DMS 273 treated with DMSO at 0.1 percent for 48 hours (cell line): ENCODE results near the gene LEMD1.
A peak's percentile ranks its signal among the peaks of the same experiment; 100 is the strongest.

Experiments
- DNase-seq: peaks from one replicate; lab custom pipeline; 2025; lab: John Stamatoyannopoulos, UW

Gene LEMD1

DNA sequence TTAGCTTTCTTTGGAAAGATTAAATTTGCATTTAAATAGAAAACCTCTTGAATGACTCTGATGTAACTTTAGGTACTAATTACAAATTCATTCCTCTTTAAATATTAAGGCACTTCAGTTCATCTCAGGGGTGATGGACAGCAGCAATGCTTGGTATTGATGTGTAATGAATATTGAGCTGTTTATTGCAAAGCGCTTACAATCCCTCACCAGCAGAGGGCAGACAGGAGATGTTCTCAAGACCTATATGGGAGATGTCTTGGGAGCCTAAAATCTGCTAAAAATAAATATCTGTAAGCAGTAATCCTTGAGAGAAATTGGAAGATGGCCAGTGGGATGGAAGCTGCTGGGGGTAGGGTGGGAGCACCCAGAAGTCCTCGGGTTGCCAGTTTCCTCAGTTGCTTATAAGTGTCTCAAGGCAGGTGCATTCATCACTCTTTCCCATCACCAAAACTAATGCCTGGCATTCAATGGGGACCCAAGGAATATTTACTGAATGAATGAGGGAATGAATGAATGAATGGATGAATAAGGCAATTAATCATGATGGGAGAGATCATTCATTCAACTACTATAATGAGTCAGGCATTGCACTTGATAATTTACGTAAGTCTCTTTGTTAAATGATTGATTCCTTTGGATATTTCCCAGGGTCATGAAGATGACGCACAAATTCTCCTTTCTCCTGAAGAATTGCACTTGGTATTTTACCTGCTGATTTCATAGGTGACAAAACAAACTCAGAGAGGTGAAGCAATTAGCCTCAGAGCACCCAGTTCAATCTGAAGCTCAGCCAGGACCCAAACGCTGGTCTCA is 67.4 kb downstream of the LEMD1 start:
- no peak for DNase-seq

DNA sequence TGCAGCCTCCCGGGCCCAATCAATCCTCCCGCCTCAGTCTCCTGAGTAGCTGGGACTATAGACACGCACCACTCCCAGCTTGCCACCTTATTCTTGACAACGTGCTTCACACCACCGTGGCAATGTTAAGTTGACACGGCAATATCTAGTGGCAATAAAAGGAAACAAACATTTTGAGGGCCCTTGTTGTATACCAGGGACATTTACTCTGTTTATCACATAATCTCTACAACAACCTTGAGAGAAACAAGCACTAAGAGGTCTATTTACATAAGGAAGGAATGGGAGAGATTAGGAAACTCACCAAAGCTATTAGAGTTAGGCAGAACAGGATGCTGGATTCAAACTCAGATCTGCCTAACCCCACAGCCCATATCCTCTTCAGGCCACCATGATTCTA is 68.2 kb downstream of the LEMD1 start:
- DNase-seq = no peak

DNA sequence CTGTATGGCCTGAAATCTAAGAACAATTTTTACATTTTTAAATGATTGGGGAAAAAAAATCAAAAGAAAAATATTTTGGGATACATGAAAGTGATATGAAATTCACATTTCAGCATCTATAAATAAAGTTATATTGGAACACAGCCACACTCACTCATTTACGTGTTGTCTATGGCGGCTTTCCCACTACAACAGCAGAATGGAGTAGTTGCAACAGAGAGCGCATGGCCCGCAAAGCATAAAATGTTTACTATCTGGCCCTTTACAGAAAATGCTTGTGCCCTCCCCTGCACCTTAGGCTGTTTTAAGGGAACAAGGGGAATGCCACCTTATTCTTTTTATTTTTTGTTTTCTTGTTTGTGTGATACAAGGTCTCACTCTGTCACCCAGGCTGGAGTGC is 68.7 kb downstream of the LEMD1 start:
- DNase-seq = no peak

DNA sequence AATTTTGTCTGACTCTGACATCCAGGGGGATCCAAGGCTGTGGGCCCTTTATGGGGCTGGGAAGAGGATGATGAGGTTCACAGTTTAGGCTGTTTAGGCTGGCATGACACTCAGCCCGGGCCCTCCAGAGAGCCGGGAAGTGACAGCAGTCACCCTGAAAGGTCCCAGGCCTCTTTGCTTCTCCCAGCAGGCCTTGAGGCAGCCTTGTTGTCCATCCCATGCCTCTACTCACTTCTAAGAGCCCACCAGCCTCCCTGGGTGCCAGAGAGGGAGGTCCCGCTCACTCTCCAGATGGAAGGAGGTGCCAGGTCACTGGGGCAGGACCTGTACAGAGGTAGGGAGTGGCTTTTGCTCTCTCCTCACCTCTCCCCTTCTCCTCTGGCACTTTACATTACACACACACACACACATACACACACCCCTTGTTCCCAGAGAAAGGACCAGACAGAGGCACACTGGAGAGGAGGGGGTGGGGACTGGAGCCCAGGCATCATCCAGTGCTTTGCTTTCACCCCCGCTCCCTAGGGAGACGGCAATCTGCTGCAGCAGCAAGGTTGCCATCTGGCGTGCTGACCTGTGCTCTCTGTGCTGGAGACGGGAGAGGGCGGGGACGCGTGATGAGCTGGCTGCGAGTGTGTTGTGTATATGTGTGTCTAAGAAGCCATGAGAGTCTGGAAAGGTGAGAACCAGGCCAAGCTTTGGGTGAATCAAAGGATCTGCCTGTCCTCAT is 69.7 kb downstream of the LEMD1 start:
- DNase-seq = peak; percentile 98

DNA sequence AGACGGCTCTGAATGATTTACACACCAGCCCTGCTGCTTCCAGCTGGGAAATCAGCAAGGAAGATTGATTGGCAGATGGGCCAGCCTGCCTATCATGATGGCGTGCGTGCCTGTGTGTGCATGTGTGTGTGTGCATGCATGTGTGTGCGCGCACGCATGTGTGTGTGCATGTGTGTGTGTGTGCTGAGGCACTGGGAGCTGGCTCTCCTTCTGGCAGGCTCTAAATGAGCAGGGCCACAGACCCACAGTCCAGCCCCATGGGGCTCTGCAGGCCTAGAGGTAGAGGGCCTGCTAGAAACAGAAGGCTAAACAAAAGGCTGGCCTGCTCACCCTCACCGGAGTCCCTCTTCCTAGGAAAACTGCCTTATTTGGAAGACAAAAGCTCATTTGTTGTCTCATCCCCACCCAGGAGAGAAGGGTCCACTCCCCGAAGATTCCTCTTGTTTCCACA is 71.1 kb downstream of the LEMD1 start:
- peak; percentile 22 for DNase-seq

DNA sequence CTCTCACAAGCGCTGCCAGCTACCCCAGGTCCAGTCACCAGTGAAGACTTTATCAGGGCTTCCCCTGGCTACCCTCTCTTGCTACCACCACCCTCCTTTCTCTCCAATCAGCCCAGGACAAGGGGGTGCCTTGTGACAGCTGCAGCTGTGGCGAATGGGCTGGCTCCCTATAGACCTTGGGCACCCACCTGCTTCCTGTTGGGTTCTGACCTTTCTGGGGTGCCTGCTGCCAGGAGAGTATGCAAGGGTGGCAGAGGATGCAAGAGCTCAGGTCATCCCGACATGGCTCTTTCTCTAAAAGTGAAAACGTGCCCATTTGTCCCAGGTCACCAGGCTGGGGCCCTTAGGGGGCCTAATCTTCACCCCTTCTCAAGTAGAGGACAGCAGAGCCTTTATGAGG is 71.7 kb downstream of the LEMD1 start:
- DNase-seq = no peak

DNA sequence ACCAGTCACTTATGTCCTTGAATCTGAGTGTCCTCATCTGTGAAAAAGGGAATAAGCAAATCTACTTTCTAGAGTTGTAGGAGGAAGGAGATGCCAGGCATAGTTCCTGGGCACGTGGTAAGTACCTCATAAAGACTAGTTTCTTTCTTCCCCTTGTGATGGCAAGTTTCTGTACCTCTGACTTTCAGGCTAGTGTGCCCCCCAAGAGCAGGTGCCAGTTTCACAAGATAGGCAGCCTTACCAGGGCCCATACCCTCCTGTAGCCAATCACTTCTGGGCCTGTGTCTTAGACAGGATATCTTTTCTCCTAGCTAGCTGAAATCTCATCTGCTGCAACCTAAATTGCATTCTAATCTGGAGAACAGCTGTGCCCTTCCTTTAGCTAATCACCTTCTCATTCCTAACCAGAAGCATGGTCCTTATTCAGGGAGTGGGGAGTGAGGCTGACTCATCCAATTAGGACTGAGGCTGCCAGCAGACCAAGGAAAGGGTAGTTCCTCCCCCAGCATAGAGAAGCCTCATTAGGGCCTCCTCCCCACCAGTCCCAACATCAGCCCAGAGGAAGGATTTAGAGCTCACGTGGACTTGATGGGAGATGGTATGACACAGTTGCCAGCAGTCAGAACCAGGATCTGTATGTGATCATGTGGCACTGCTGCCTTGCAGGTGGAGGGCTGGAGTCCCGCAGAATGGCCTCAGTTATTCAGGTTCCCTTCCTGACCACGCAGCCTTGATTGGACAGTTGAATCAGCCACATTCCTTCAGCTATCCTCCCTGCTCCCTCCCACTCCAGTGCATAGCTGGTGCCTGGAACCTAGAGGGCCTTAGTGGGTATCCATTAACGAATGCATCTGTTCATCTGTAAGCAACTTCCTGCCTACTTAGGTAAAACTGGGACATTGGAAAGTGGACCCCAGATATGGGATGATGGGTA is 73.0 kb downstream of the LEMD1 start:
- DNase-seq = peak; percentile 89

DNA sequence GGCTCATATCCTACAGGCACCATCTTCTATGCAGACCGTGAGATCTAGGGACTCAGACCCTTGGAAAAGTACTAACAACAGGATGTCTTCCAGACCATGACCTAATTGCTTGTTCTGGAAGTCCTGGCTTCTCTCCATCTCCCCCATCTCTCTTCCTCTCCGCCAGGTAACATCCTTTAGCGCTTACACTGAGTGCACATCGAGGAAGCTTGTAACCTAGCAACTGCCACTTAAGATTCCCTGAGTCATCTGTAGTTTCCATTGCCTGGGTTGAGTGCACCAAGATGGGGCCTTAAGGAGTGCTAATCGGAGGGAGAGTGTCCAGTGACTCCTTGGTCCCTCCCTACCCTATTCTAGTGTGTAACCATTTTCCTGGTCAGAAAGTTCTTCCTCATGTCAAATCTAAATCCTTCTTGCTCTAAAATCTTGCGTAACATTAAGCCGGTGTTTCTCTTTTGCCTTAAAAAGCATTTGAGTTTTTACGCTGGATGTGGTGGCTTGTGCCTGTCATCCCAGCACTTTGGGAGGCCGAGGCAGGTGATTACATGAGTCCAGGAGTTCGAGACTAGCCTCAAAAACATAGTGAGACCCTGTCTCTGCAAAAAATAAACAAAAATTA is 74.8 kb downstream of the LEMD1 start:
- no peak for DNase-seq

DNA sequence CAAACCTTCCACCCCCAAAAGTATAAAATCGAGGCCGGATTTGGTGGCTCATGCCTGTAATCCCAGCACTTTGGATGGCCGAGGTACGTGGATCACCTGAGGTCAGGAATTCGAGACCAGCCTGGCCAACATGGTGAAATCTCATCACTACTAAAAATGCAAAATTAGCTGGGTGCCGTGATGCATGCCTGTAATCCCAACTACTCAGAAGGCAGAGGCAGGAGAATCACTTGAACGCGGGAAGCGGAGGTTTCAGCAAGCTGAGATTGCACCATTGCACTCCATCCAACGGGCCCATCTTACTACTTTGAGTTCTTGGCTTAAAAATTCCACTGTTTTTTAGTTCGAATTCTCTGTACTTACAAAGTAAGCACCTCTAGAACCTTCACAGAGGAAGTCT is 76.1 kb downstream of the LEMD1 start:
- DNase-seq = no peak

DNA sequence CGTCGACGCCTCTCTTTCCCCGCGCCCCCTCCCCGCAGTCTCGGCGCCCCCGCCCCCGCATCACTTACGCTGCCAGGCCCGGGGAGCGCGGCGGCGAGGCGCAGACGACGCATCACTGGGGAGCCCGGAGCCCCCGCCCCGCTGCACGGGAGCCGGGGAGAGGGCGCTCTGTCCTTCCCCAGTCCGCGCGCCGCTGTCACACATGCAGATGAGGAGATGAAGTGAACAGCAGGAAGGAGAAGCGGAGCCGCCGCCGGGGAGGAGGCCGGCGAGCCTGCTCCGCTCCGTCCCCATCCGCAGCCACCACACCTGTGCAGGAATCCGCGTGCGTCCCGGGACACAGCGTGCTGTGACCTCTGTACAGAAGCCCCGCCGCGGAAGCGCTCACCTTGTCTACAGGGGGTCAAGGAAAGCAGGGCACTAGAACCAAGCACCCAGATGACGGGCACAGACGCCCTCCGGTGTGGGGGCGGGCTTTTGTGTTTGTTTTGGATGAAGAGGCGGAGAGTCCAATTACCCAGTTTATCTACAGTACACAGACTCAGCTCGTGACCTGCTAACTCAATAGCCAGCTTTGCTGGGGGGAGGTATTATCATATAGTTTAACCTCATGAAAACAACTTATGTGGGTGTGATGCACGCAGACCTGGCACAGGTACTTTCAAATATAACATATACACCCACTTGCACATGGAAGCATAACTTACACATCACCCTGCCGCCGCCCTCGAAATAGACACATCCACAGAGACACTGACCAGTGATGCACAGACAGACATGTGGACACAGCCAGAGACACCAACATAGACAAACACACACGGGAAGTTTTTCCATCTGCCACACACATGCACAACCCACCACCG is 77.6 kb downstream of the LEMD1 start:
- DNase-seq = no peak

DNA sequence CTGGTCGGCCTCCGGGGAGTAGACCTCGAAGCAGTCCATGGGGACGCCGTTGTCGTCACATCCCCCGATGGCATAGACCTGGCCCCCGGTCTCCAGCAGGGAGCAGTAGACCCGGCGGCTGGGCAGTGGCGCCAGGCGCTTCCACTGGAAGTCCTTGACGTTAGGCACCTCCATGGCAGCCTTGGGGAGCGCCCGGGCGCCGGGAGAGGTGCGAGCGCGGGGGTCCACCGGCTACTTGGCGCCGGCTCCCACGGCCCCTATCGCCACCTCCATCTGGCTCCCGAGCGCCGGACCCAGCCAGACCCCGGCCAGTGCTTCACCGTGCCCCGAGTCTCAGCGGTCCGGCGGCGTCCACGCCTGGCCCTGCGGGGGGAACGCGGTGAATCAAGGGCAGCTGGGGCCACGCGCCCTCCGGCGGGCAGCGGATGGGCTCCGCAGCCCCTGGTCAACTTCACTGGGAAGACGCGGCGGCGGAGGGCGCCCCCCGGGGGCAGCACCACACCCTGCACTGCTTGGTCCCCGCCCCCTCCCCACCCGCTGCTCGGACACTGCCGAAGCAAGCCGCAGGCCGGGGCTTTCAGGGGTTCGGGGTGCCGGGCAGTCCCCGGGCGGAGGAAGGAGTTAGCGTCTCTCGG is 78.3 kb downstream of the LEMD1 start:
- DNase-seq = no peak

DNA sequence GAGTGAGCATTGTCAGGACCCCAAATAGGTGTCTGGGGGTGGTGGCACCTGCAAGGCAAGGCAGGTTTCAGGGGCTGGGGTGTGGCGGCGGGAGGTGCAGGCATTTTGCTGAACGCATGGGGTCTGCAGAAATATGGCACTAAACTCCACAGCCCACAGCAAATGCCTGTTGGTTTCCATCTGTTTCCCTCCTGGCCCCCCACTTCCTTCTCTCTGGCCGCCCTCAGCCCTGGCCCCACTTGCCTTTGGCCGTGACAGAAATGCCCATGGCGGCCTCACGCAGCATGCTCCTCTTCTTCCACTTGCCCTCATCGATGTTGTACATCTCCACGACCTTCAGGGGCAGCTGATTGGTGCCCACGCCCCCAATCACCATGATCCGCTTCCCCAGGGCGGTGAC is 78.9 kb downstream of the LEMD1 start:
- DNase-seq = no peak

DNA sequence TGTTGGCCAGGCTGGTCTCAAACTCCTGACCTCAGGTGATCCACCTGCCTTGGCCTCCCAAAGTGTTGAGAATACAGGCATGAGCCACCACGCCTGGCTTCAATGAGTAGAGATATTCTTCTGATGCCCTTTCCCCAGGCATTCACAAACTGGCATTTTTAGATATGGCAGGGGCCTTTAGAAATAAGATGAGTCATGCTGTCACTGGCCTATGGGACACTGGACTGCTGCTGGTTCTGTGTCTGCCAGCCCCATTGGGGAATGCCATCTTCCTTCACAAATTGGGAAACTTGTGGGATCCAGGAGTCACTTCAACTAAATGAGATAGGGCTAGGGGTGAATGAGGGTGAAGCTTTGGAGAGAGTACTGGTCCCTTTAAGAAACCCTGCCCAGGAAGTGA is 81.2 kb downstream of the LEMD1 start:
- DNase-seq = no peak

DNA sequence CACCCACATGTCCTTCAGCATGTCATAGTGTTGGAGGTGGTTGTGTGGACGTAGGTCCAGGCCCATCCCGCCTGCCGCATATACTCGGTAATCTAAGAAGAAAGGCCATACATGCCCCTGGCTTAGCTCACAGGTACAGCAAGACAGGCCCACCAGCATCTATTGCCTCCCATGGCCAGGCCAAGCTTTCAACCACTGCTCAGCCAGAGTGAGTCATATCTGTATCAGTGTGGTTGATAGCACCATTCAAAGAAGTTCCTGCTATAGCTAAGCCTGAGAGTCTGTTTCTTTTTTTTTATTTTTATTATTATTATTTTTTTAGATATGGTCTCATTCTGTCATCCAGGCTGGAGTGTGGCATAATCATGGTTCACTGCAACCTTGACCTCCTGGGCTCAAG is 82.1 kb downstream of the LEMD1 start:
- DNase-seq = no peak

DNA sequence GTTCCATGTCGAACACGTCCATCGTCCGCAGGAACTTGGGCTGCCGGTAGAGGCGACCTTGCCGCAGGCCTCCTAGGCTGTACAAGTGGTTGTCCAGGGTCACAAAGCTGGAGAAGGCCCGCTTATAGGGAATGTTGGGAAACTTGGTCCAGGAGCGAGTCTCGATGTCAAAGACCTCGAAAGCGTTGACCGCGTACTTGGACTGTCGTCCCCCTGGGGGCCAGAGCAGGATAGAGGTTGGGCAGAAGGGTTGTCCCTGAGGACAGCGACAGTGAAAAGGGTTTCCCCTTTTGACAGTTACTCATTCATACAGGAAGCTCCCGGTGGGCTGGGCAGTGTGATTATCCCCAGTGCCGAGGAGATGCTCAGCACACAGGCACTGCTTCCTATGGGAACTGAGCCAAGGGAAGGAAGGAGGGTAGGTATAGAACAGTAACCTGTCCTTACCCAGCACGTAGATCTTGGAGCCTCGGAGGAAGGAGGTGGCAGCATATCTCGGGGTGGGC is 82.6 kb downstream of the LEMD1 start:
- DNase-seq = no peak

DNA sequence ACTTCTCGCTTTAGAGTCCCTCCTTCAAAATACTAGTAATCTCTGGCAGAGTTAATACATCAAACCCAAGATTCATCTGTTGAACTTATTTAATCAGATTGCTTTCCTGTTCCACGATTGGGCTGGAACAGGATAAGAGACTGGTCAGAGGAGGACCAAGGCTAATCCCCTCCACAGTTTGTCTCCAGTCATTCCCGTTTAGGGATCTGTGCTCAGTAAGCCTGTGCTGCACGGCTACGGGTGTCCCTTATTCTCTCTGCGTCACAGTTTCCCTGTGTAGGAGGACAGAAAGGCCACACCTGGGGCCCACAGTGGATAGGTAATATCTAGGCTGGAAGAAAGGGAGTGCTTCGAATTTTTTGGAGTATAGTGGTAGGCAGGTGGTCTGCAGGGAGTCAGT is 83.8 kb downstream of the LEMD1 start:
- DNase-seq = no peak

DNA sequence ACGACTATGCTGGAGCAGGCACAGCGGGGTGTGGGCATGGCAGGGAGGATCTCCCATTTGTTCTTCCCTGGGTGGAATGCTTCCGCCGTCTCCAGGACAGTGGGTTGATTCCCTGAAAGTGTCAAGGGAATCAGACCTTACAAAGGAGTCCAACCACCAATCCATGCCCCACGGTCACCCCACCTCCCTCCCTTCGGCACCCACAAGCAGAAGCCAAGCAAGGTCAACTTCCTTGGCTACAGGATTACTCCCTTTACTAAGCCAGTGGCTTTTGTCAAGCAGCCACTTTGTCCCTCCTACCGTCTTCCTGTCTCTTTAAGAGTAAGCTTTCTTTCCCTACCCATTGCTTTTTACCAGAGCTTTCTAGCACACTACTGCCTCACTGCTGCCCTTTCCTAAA is 84.4 kb downstream of the LEMD1 start:
- DNase-seq = no peak

DNA sequence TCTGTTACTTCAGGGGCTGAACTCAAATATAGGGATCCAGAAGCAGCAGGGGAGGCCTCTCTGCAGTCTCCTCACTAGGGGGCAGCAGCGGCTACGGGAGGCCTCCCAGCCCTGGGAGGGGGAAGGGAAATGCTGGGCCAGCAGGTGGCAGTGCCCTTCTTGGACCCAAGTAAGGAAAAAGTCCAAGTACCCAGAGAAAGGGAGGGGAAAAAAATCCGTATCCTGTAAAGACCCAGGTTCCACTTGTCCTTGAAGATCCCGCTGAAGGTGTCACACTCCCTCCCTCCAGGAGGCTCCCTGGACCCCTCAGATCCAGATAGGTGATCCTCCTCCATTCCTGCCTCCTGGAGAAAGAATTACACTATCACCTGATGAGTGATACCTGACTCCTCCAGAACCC is 86.2 kb downstream of the LEMD1 start:
- peak; percentile 54 for DNase-seq

DNA sequence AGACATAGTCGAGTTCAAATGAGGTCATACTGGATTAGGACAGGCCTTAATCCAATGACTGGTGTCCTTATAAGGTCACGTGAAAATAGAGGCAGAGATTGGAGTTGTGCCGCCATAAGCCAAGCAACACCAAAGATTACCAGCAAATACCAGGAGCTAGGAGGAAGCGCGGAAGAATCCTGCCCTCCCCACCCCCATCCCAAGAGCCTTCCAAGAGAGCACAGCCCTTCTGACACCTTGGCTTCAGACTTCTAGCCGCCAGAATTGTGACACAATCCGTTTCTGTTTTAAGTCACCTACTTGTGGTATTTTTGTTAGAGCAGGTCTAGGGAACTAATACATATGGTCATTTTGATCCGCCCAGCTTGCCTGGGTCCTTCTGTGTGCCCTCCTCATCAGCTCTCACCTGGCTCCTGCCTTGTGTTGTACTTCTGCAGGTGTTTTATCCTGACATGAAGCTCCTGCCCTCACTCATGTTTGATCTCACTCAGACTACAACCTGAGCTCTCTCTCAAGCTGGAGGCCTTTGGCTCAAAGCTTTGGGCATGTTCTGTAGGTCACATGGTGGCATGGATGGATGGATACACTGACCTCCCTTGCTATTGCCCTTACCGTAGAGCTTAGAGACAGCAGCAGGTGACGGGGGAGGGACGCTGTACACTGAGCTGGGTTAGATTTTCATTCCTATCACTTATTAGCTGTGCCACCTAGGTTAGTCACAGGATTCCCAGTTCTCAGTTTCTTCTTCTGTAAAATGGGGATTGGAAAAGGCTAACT is 89.7 kb downstream of the LEMD1 start:
- DNase-seq = no peak
